IPS-NIHi11 (cell line): ENCODE measurements around the gene EPM2AIP1.
"Not testable (repeated sequence)": the region's sequence is repeated elsewhere in the genome, so short reads cannot be mapped to it uniquely, and the experiment has no call there.

Experiments used
- DNase-seq: peaks from one replicate; pipeline ENCODE4 v3.0.0; 2012; ENCODE audit warnings: mixed read lengths, low spot score

EPM2AIP1 gene

GRCh38 chr3:36992806-36993325 lies at the start of gene EPM2AIP1:
Gene EPM2AIP1 (minus strand): TSS chr3:36993131. CDS start chr3:36993077, 54 bp downstream.
- peak; percentile 95 for DNase-seq

GRCh38 chr3:37042712-37043111 lies 49.8 kb upstream of the EPM2AIP1 start:
- DNase-seq, result not testable (repeated sequence)

- DNase-seq, result no peak
These were observed 48.7 kb upstream of the EPM2AIP1 start for GRCh38 chr3:37041546-37042195.

- no peak for DNase-seq
These were observed 47.3 kb upstream of the EPM2AIP1 start for GRCh38 chr3:37040231-37040630.

- no peak for DNase-seq
These were observed 46.4 kb upstream of the EPM2AIP1 start for GRCh38 chr3:37039161-37039846.

GRCh38 chr3:37037352-37037751 lies 44.4 kb upstream of the EPM2AIP1 start:
- DNase-seq, result no peak

- no peak for DNase-seq
These were observed 40.0 kb upstream of the EPM2AIP1 start for GRCh38 chr3:37032961-37033360.

GRCh38 chr3:37031096-37031682 lies 38.3 kb upstream of the EPM2AIP1 start:
- DNase-seq, result no peak

GRCh38 chr3:37030588-37030987 lies 37.7 kb upstream of the EPM2AIP1 start:
- no peak for DNase-seq

- no peak for DNase-seq
These were observed 36.7 kb upstream of the EPM2AIP1 start for GRCh38 chr3:37029516-37030163.

GRCh38 chr3:37029111-37029510 lies 36.2 kb upstream of the EPM2AIP1 start:
- no peak for DNase-seq

GRCh38 chr3:37028329-37028728 lies 35.4 kb upstream of the EPM2AIP1 start:
- no peak for DNase-seq

GRCh38 chr3:37026851-37027250 lies 33.9 kb upstream of the EPM2AIP1 start:
- no peak for DNase-seq

- no peak for DNase-seq
These were observed 32.8 kb upstream of the EPM2AIP1 start for GRCh38 chr3:37025561-37026335.

GRCh38 chr3:37024820-37025405 lies 32.0 kb upstream of the EPM2AIP1 start:
- DNase-seq, result no peak

- DNase-seq, result no peak
These were observed 31.2 kb upstream of the EPM2AIP1 start for GRCh38 chr3:37024092-37024491.

- DNase-seq, result no peak
These were observed 24.8 kb upstream of the EPM2AIP1 start for GRCh38 chr3:37017683-37018082.

GRCh38 chr3:37016903-37017302 lies 24.0 kb upstream of the EPM2AIP1 start:
- no peak for DNase-seq

GRCh38 chr3:37015642-37016041 lies 22.7 kb upstream of the EPM2AIP1 start:
- no peak for DNase-seq

- DNase-seq, result no peak
These were observed 21.7 kb upstream of the EPM2AIP1 start for GRCh38 chr3:37014620-37015019.
